Epithelial cell of esophagus (primary cell): ENCODE data around the gene MDM2.

Experiments
- DNase-seq: peaks from one replicate; pipeline ENCODE4 v3.0.0; 2010; ENCODE audit warnings: low read depth
- H3K4me3 ChIP-seq: 2 replicates; pipeline ENCODE4 v1.5.1; 2011; ENCODE audit warnings: mild to moderate bottlenecking, low read length, control low read depth
- CTCF ChIP-seq: IDR thresholded peaks from 2 replicates; pipeline ENCODE4 v1.5.1; 2011; ENCODE audit warnings: low read depth, mild to moderate bottlenecking, low read length, control low read depth, inconsistent platforms; ENCODE audit not compliant: insufficient read depth; ENCODE audit errors: missing control alignments

MDM2 gene

GRCh38 chr12:68807576-68808387 is at the start of gene MDM2:
Gene MDM2, plus strand, starts transcription at chr12:68808177. Its CDS starts 301 bp downstream, at chr12:68808478.
- peak; percentile 87 for DNase-seq
- H3K4me3 ChIP-seq = peak within 1 kb of the TSS; percentile 96
- TF ChIP-seq CTCF = peak; percentile 36

GRCh38 chr12:68759852-68760251 is 48.1 kb upstream of the MDM2 start:
- no peak for TF ChIP-seq CTCF
- DNase-seq = no peak

GRCh38 chr12:68760806-68761441 is 47.1 kb upstream of the MDM2 start:
- no peak overlapping the region for H3K4me3 ChIP-seq
- TF ChIP-seq CTCF = no peak
- DNase-seq = no peak

More at GRCh38 chr12:68759852-68760251, 48.1 kb upstream of the MDM2 start:
- H3K4me3 ChIP-seq = no peak overlapping the region

- H3K4me3 ChIP-seq = no peak overlapping the region
- no peak for DNase-seq
- no peak for TF ChIP-seq CTCF
These were observed 46.5 kb upstream of the MDM2 start for GRCh38 chr12:68761442-68761812.

- no peak overlapping the region for H3K4me3 ChIP-seq
- TF ChIP-seq CTCF = no peak
- no peak for DNase-seq
These were observed 45.9 kb upstream of the MDM2 start for GRCh38 chr12:68761901-68762630.

- DNase-seq = no peak
- TF ChIP-seq CTCF = no peak
- no peak overlapping the region for H3K4me3 ChIP-seq
These were observed 45.3 kb upstream of the MDM2 start for GRCh38 chr12:68762691-68763090.
